ENCODE data around the gene NEURL1B. TPM values are rescaled to one million over a fixed set of nuclear protein-coding genes. Genes with fewer than 3 reads are reported as not detected.

Gene NEURL1B
- total and polyA plus RNA-seq, 2 donors (not counting 1 experiment from before 2014, with no cell fraction given), result 0.06 to 0.17 TPM

DNA sequence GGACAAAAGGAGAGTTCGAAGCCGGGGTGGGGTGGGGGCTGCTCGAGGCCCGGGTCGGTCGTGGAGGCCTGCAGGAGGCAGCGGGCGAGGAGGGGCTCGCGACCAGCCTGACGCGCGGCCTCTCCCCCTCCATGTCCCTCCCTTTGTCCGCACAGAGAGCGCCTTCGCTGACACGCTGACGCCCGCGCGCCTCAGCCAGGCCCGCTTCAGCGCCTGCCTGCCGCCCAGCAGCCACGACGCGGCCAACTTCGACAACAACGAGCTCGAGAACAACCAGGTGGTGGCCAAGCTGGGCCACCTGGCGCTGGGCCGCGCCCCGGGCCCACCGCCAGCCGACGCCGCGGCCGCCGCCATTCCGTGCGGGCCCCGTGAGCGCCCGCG lies 42.2 kb downstream of the NEURL1B start:
- H3K9me3 Mint-ChIP-seq (ENCODE audit: insufficient read depth), result peaks cover 6% of the 10 kb centered on the region
- Histone ChIP-seq H3K9ac (ENCODE audit: low read length) (no peak overlapping the region), H3K36me3 (replicated peaks in 1 of 2; ENCODE audit: control extremely low read depth in 1 of 2, control insufficient read depth in 1 of 2, extremely low read depth in 1 of 2, insufficient read depth in 2 of 2, low read length in 1 of 2) (no peaks in the 10 kb centered on the region), H3K79me2 (ENCODE audit: control insufficient read depth, insufficient read depth, low read length) (no peaks in the 10 kb centered on the region), H3K27me3 (replicated peaks in 1 of 4; ENCODE audit: control extremely low read depth in 1 of 4, control insufficient read depth in 3 of 4, insufficient read depth in 4 of 4, low read length in 3 of 4) (no peaks in the 10 kb centered on the region), H3K4me2 (replicated peaks; ENCODE audit: low read depth, low read length, poor library complexity, severe bottlenecking) (peak overlapping the region; percentile 61), H3K27ac (ENCODE audit: low read length in 2 of 2) (no peak overlapping the region), H3K9me3 (ENCODE audit: control extremely low read depth in 1 of 3, control insufficient read depth in 2 of 3, insufficient read depth in 1 of 3, low read length in 2 of 3) (peaks cover 0 to 10% (median 0%) of the 10 kb centered on the region in 3 donors), H3K4me3 (ENCODE audit: control extremely low read depth in 1 of 5, extremely low read depth in 1 of 5, insufficient read depth in 1 of 5, low read depth in 2 of 5, low read length in 4 of 5) (no peak overlapping the region), H4K20me1 (ENCODE audit: control insufficient read depth, insufficient read depth, low read length, poor library complexity, severe bottlenecking) (no peaks in the 10 kb centered on the region), H3K4me1 (ENCODE audit: control insufficient read depth in 2 of 2, insufficient read depth in 2 of 2, low read length in 2 of 2) (peaks cover 4 to 12% of the 10 kb centered on the region in 2 donors), H2AFZ (ENCODE audit: insufficient read depth, low read depth, low read length, poor library complexity, severe bottlenecking) (no peak overlapping the region)
- H3K4me3 Mint-ChIP-seq, result peak overlapping the region; percentile 67
- DNase-seq (no peak), ATAC-seq (ENCODE audit: low read depth) (no peak)
- TF ChIP-seq EZH2 (IDR thresholded peaks at IDR 0.05; ENCODE audit: borderline replicate concordance, insufficient read depth, low read depth, low read length, poor library complexity, severe bottlenecking), result no peak
- TF ChIP-seq, protein P1, sequence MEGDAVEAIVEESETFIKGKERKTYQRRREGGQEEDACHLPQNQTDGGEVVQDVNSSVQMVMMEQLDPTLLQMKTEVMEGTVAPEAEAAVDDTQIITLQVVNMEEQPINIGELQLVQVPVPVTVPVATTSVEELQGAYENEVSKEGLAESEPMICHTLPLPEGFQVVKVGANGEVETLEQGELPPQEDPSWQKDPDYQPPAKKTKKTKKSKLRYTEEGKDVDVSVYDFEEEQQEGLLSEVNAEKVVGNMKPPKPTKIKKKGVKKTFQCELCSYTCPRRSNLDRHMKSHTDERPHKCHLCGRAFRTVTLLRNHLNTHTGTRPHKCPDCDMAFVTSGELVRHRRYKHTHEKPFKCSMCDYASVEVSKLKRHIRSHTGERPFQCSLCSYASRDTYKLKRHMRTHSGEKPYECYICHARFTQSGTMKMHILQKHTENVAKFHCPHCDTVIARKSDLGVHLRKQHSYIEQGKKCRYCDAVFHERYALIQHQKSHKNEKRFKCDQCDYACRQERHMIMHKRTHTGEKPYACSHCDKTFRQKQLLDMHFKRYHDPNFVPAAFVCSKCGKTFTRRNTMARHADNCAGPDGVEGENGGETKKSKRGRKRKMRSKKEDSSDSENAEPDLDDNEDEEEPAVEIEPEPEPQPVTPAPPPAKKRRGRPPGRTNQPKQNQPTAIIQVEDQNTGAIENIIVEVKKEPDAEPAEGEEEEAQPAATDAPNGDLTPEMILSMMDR (IDR thresholded peaks at IDR 0.05), result no peak
- ChIA-PET CTCF (interaction anchor here (1.2 kb wide), 1 partner anchor 32 kb away, joined by 3 read pairs; no protein-coding TSS in a partner anchor), POLR2A (interaction anchor here (1.1 kb wide), 1 partner anchor 14 kb away, joined by 4 read pairs; no protein-coding TSS in a partner anchor)
- peaks cover 2% of the 10 kb centered on the region for H3K27me3 Mint-ChIP-seq
- peaks cover 24% of the 10 kb centered on the region for H3K4me1 Mint-ChIP-seq
- WGBS (ENCODE audit: insufficient coverage), result 84% methylated on average over 47 of the region's 47 CpGs
- no peak overlapping the region for H3K27ac Mint-ChIP-seq
- intact Hi-C loops (cut with micrococcal nuclease), result no loop called here

DNA sequence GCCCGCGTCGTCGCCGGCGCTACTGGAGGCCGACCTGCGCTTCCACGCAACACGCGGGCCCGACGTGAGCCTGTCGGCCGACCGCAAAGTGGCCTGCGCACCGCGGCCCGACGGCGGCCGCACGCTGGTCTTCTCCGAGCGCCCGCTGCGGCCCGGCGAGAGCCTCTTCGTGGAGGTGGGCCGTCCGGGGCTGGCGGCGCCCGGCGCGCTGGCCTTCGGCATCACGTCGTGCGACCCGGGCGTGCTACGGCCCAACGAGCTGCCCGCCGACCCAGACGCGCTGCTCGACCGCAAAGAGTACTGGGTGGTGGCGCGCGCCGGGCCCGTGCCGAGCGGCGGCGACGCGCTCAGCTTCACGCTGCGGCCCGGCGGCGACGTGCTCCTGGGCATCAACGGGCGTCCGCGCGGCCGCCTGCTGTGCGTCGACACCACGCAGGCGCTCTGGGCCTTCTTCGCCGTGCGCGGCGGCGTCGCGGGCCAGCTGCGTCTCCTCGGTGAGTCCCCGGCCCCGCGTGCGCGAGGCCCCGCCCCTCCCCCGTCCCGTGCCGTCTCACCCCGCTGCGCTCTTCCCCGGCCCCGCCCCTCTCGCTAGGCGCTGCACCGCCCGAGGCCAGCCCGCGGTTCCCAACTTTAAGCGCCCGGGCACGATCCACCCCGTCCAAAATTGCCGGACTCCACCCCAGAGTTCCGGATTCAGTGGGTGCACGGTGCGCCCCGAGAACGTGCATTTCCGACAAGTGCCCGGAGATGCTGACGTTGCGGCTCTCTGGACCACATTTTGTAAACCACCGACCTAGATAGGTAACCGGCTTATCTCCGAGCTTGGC lies 42.8 kb downstream of the NEURL1B start:
- H3K4me1 ChIP-seq (ENCODE audit: control insufficient read depth in 2 of 2, insufficient read depth in 2 of 2, low read length in 2 of 2), result peaks cover 11 to 18% of the 10 kb centered on the region in 2 donors
- peak; percentile 81 for DNase-seq
- intact Hi-C loops (cut with micrococcal nuclease), result no loop called here
- Mint-ChIP-seq H3K4me3 (peak overlapping the region; percentile 86), H3K27ac (peak overlapping the region; percentile 83), H3K9me3 (ENCODE audit: insufficient read depth) (peaks cover 6% of the 10 kb centered on the region), H3K27me3 (peaks cover 2% of the 10 kb centered on the region), H3K4me1 (peaks cover 28% of the 10 kb centered on the region)
- no peaks in the 10 kb centered on the region for H3K36me3 ChIP-seq (replicated peaks in 1 of 2; ENCODE audit: control extremely low read depth in 1 of 2, control insufficient read depth in 1 of 2, extremely low read depth in 1 of 2, insufficient read depth in 2 of 2, low read length in 1 of 2)
- peak; percentile 88 for ATAC-seq (ENCODE audit: low read depth)
- H3K4me2 ChIP-seq (replicated peaks; ENCODE audit: low read depth, low read length, poor library complexity, severe bottlenecking), result peak overlapping the region; percentile 61
- POLR2A ChIA-PET, result interaction anchor here (0.6 to 1.1 kb wide), 2 partner anchors 13 to 458 kb away, joined by 4 read pairs; no protein-coding TSS in a partner anchor
- no peaks in the 10 kb centered on the region for H3K79me2 ChIP-seq (ENCODE audit: control insufficient read depth, insufficient read depth, low read length)
- TF ChIP-seq, protein P1 (IDR thresholded peaks at IDR 0.05), result no peak
- TF ChIP-seq EZH2 (IDR thresholded peaks at IDR 0.05; ENCODE audit: borderline replicate concordance, insufficient read depth, low read depth, low read length, poor library complexity, severe bottlenecking), result no peak
- H3K9me3 ChIP-seq (ENCODE audit: control extremely low read depth in 1 of 3, control insufficient read depth in 2 of 3, insufficient read depth in 1 of 3, low read length in 2 of 3), result peaks cover 0 to 10% (median 0%) of the 10 kb centered on the region in 3 donors
- H2AFZ ChIP-seq (ENCODE audit: insufficient read depth, low read depth, low read length, poor library complexity, severe bottlenecking), result peak overlapping the region; percentile 66
- H3K9ac ChIP-seq (ENCODE audit: low read length), result peak overlapping the region; percentile 40
- peak overlapping the region; percentile 10 to 20 for H3K27ac ChIP-seq (ENCODE audit: low read length in 2 of 2)
- no peaks in the 10 kb centered on the region for H3K27me3 ChIP-seq (replicated peaks in 1 of 4; ENCODE audit: control extremely low read depth in 1 of 4, control insufficient read depth in 3 of 4, insufficient read depth in 4 of 4, low read length in 3 of 4)
- CTCF ChIA-PET, result interaction anchor here (1.1 to 1.2 kb wide), 2 partner anchors 14 to 31 kb away, joined by 3 to 6 read pairs; no protein-coding TSS in a partner anchor
- H4K20me1 ChIP-seq (ENCODE audit: control insufficient read depth, insufficient read depth, low read length, poor library complexity, severe bottlenecking), result no peaks in the 10 kb centered on the region
- H3K4me3 ChIP-seq (ENCODE audit: control extremely low read depth in 1 of 5, extremely low read depth in 1 of 5, insufficient read depth in 1 of 5, low read depth in 2 of 5, low read length in 4 of 5), result peak overlapping the region in 4 of 5 experiments; percentile 28 to 50 (median 47)
- 46% methylated on average over 125 of the region's 125 CpGs for WGBS (ENCODE audit: insufficient coverage)

All from B cell (primary cell).